ENCODE measurements around the gene ZNF319.

The ZNF319 gene

DNA sequence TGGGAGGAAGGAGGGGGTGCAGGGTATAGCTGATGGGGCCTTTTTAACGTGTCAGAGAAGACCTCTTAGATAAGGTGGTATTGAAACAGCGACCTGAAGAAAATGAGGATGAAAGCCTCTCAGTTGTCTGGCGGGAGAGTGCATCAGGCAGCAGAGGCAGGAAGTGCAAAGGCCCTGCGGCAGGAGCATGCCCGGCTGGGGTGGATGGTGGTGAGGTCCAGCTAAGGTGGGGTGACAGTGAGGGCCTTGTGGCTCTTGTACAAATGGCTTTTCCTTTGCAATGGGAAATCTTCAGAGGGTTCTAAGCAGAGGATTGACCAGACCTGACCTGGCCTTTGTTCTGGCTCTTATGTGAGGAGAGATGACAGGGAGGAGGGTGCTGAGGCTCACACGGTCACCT lies 36.5 kb upstream of the ZNF319 start:
- no peak for DNase-seq

DNA sequence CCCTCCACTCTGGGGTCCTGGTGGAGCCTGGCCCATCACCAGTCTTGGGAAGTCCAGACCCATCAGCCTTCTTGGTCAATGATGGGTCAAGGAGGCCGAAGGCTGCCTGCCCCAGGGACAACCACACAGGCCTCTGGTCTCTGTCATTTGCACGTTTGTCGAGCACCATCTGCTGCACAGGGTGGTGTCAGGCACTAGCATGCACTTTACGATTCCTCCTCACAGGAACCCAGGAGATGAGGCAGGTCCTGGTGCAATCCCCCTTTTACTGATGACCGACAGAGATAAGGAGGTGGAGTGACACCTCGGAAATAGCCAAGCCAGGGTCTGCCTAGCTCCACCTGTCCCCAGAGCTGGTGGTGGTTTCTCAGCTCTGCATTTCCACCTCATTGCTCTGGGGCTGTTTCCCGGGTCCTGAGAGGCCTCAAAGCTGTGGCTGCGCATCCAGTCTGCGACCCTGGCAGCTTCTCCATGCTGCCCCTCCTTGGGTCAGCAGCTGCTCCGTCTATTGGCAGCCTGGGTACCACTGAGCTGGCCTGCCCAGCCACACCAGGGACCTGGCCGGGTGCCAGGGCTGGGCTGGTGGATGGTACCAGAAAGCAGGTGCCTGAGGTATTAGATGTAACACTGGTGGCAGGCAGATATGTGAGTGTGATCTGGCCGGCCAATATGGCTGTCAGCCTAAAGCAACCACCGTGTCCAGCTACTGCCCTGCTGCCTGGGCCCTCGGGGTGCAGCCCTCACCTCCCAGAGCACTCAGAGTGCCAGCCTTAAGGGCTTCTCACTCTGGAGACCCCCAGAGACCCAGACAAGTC lies 35.1 kb upstream of the ZNF319 start:
- no peak for DNase-seq

DNA sequence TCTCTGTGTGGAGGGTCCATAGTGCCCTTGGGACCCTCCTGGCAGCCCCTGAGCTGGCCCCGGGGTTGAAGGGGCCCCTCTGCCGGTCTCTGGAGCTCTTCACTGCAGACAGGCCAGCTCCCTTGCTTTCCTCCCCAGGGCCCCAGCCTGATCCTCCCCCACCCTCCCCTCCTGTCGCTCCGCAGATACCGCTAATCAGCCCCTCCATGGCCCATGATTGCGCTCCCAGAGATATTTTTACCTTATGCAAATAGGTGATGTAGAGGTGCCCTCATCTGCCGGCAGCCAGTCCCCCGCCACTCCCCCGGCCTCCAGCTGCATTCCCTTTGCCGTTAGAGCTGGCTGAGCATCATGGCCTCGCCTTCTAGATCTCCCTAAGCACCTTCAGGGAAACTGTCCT lies 34.3 kb upstream of the ZNF319 start:
- no peak for DNase-seq

DNA sequence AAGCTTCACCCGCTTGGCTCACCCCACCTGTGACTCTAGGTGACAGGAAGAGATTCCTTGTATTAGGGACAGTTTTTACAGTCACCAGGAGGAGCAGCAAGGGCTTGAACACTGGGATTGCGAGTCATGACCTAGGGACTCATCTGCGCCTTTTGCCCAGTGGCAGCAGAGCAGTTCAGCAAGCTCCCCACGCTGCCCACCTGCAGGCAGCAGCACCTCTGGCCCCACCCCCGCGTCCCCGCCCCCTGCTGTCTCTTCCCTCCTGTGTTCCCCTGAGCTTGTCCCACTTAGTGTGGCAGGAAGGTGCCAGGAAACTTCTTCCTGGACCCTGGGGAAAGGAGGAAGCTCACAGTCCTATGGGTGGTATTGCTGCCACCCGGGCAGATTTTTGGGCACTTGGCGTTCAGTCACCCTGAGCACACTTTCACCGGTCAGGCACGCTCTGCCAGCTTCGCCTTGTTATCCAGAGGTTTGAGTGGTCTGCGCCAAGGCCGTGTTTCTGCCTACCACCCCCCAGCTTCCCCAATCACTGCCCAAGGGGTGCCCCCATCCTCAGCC lies 33.7 kb upstream of the ZNF319 start:
- no peak for DNase-seq

DNA sequence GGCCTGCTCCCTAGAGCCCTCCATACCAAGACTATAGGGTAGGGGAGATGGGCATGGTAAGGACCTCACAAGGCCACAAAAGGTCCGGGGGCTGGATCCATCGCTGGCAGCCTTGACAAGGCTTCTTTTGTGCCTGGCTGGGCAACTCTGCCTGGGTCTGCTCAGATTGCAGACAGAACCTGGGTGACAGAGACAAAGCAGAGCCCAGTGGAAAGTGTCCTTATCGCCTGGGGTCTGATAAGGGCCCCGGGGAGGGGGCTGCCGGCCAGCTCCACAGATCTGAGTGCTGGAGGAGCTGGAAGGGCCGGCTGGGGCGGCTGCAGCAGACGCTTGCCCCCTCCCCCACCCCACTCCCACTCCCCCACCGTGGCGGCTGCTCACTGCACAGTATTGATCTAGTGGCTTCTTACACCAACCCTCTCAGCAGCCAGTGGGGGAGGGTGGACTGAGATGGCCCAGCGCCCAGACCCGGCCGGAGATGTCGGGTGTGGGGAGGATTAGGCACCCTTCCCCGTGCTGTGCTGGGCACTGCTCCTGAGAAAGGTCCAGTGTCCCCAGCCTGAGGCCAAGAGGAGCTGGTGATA lies 32.3 kb upstream of the ZNF319 start:
- DNase-seq, result no peak

DNA sequence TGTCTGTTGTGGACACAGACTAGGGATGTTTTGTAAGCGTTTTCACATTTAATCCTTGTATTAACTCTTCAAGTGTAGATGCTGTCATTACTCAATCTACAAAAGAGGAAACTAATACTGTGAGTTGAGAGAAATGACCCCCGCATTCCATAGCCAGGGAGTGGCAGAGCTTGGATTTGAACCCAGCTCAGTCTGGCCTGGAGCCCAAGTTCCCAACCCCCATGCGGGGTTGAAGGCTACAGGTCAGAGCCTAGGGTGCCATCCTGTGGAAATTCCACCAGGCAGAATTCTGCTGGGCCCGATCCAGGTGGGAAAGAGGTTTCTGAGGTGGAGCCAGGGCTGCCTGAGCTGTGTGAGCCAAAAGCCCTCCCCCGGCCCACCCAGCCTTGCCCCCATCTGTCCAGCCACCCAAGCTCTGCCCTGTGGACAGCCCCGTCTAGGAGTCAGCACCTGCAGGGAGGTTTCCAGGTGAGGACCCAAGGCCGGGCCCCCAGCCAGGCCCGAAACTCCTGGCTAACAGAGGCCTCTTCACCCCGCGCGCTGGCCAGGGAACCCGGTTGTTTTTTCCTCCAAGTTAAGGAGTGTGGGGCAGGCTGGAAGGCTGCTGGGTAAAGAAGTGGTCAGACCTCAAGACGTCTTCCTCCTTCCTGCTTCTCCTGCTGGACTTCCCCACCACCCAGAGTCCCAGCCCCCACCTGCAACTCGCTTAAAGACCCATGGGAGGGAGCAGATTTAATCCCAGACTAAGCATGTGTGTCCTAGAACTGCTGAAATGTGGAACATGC lies 30.7 kb upstream of the ZNF319 start:
- DNase-seq, result no peak

DNA sequence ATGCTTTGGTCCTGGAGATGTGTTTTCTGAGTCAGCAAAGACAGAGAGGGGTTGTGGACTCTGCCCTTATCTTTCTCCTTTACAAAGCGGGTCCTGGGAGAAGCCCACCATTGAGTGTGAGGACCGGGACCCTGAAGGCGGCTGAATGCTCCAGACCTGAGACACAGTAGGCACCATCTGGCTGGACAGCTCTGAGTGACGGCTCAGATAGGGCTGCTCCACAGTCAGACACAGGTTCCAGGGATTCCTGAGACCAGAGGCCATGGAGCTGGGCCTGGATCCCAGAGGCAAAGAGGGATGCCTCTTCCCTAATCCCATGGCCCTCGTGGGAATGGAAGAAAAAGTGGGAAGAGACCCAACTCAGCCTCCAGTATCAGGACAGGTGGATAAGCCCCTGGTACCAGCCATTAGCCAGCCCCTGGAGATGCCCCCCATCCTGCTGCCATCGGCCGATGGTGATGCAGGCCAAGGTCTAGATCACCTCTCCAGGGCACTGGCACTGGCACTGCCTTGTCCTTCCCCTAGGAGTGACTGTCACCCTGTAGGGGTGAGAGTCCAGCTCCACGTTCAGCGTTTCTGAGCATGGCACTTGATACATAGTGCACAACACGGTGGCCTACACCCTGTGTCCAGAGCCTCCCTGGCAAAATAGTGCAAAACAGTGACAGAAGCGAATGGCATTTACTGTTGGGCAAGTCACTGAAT lies 29.8 kb upstream of the ZNF319 start:
- DNase-seq, result no peak

DNA sequence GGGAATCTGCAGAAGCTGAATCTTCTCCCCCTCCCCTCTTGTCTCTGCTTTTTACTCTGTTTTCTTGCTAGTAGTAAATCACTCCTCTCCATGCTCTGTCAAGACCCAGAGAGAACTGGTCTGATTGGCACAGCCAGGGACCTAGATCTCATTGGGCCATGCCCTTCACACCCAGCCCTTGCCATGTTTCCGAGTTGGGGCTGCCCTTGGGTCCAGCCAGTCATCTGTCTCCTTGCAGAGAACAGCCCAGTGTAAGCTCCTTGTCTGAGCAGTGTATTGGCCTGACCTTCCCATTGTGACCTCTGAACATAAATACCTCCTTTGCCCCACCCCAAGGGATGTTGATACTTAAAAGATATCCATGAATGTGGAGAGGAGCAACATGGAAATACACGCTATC lies 28.9 kb upstream of the ZNF319 start:
- DNase-seq, result no peak

DNA sequence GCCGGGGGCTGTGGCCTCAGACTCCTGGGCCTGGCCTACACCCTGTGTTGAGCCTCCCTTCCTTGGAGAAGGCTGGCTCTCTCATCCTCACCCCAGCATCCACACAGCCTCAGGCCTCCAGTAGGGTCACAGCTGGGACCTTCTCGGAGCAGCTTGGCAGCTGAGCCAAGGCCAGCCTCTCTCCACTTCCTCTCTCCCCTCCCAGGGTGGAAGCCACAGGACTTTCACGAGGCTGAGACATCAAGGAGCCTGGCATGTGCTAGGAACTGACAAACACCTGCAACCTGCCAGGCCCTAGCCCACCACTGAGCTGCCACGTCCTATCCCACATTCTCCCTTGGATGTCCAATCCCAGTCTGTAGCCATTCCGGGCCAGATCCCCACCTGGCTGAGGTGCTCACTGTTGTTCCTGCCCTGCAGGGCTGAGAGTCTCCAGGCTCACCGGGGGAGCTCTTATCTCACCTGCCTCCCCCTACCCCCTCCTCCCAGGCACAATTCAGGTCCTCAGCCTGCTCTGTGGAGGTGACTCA lies 28.1 kb upstream of the ZNF319 start:
- DNase-seq, result no peak

DNA sequence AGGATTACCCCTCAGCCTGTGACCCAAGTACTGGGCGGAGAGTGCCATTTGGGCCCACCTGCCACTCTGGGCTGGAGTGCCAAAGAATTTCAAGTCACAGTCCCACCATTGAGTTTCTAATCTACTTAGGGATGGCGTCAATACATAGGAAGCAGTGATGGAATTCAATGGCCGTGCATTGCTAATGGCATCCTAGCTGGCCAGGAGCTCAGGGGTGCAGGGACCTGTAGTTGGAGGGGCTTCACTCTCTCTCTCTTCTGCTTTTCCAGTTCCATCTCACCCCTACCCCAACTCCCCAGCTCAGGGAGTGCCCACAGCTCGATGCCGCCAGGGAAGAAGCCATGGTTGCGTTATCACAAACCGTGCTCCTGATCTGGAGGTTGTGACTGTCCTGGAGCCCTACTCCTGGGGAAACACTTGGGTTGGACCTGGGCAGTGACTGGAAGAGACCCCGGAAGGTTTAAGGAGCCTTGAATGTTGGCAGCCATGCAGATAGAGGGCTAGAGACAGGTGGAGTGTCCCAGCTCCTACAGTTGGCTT lies 27.5 kb upstream of the ZNF319 start:
- DNase-seq, result no peak

DNA sequence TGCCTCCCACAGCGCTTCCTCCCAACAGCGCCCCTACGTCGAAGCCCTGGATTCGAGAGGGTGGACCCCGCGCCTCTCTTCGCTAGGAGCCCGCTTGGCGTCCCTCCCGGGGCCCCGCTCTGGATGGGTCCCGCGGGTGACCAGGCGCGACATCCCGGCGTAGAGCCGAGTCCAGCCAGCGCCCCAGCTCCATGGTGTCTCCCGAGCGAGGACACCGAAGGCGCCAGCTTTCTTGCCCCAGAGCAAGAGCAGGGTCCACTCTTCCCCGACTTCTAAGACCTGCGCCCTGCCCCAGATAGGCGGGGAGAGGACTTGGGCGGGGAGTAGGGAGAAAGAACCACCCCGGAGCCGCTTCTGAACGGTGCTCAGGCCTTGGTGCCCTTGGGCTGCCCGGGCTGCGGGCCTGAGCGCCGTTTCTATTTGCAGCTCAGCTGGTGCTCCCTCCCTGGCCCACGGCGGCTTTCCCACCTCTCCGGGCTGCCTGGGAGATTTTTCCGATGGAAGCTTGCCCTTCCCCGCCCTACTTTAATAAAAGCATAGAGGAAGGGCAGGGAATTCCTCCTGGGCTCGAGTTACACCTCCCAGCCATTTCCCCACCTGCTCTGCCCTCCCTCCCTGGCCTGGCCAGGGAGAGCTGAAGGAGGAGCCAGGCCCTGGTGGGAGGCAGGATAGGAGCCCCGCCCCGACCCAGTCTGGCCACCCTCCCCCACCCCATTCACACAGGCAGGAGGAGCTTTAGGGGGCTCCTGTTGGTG lies 26.9 kb upstream of the ZNF319 start:
- no peak for DNase-seq

DNA sequence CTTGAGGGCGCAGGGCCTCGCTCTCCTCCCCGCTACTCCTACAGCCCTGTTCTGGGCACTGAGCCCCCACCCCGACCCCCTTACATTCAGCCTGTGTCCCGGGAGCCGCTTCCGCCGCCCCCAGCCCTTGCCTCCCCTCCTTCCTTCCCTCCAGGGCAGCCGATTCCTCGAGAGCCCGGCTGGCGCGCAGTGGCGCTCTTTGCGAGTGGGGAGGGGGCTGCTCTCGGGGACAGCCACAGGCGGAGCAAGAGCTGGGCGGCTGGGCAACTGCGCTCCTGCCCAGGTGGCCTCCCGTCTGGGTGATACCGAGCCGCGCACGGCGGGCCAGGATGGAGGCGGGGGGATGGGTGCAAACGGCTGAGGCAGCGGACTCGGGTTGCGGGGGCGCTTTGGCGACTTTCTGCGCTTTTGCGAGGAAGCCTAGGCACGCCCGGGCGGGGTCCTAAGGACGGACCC lies 26.3 kb upstream of the ZNF319 start:
- DNase-seq, result no peak

DNA sequence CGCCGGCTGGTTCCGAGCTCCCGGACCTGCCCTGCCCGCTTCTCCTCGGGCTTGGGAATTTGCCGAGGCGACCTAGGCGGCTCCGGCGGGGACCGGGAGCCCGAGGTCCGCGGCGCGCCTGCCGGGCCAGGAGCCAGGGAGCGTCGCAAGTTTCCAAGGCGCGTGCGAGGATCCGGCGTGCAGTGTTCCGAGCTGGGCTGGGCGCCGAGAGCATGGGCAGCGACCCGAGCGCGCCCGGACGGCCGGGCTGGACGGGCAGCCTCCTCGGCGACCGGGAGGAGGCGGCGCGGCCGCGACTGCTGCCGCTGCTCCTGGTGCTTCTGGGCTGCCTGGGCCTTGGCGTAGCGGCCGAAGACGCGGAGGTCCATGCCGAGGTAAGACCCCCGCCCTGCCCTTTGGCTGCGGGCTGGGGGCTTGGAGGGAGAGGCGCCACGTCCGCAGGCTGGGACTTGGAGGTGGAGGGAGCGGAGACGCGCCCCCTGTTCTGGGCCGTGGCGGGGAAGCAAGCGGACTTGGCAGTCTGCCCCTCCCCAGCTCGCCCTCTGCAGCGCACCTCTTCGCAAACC lies 25.8 kb upstream of the ZNF319 start:
- no peak for DNase-seq

DNA sequence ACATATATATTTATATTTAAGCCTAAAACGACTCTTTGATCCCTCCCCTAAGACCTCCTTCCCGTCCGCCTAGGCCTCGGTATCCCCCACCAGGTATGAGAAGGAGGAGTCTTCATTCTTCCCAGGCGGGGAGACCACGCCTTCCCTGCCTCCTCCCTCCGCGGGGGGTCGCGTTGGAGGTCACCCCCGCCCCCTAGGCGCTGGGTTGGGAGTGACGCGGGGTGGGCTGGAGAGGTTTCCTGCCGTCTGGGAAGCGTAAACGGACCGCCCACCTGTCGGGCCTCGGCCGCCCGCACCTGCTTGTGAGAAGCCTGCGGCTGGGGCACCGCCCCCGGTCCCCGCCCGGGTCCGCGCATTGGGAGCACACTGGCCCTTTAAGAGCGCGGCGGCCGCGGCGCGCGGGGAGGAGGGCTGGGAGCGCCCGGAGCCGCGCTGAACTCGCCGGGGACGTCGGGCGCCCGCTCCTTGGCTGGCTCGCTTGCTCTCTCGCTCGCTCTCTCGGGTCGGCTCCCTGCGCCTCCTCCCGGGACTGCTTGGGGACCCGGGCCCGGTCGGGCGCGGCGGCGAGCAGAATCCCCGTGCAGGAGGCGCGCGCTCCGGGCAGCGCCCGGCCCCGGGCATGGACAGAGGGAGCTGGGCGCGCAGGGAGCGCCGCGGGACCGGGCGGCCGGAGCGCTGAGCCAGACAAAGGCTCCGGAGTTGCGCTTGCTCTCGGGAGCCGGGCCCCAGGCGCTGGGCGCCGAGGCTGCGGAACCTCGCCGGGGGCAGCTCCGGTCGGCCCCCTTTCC lies 25.1 kb upstream of the ZNF319 start, which contains the start of gene MMP15:
Gene MMP15, plus strand, starts transcription at position 404 of the 788 bp plus-strand sequence. CDS start 597 bp downstream, outside the sequence.
- peak; percentile 78 for DNase-seq

DNA sequence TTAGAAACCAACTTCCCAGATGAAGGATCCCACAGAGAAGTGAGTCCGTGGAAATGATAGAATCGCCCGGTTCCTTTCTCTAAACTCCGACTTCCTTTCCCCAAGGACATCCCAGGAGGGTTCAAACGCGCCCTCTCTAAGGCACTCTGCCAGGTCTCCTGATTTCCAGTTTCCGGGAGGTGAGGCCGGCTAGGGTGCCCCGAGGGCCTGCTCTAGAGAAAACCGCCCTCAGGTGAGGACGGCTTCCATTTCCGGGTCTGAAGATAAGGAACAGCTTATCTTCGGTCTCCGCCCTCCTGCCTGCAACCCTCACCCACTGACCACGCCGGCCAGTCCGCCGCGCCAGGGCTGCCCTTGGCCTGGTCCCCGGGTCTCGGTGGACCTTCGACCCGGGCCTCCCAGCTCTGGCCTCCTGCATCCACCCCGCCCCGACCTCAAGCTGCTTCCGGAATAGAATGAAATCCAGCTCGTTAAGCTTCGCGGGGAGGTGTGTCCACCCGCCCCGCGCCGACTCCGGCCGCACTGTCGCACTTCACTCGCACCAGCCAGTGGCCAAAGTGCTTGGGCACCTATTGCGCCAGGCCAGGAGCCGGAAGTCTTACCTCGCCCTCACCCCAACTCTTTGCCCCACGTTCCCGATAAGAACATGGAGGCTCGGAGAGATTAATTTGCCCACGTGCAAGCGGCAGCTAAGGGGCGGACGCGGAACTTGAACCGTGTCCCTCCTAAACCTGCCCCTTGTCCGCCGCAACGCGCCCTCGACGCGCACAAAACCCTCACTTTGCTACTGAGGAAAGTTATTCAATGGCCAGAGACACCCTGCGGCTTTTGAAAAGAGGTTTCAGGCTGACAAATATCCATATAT lies 24.2 kb upstream of the ZNF319 start:
- no peak for DNase-seq

DNA sequence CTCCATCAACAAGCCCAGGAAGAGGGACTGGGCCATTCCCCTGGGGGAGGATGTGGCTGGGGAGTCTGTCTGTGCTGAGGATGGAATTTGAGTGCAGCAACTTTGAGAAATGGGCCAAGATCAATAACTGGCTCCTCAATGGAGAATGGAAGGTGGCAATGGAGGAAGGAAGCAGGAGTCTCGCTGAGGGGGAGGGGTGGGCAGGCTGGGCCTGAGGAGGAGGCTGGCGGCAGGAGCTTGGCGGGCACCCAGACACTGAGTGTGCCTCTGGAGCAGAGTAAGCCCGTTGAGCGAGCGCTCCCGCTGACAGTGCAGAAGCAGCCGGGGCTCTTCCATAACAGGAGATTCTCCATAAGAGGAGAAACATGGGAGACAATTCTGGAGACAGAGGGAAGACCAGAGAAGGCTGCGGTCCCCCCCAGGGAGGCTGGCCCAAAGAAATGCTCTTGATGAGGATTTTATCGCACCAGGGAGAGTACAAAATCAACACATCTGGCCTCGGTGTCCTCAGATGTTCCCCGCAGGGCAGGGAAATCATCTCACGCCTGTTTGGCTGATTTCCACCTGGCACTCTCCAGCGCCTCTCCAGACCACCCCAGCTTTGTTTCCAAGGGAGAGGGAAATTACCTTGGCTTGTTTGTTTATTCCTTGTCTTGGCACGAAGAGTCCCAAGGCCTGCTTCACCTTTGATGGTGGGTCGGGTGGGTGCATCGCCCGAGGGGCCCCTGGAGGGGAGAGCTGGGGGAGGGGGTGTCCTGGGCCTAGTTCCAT lies 22.3 kb upstream of the ZNF319 start:
- DNase-seq, result peak; percentile 75

DNA sequence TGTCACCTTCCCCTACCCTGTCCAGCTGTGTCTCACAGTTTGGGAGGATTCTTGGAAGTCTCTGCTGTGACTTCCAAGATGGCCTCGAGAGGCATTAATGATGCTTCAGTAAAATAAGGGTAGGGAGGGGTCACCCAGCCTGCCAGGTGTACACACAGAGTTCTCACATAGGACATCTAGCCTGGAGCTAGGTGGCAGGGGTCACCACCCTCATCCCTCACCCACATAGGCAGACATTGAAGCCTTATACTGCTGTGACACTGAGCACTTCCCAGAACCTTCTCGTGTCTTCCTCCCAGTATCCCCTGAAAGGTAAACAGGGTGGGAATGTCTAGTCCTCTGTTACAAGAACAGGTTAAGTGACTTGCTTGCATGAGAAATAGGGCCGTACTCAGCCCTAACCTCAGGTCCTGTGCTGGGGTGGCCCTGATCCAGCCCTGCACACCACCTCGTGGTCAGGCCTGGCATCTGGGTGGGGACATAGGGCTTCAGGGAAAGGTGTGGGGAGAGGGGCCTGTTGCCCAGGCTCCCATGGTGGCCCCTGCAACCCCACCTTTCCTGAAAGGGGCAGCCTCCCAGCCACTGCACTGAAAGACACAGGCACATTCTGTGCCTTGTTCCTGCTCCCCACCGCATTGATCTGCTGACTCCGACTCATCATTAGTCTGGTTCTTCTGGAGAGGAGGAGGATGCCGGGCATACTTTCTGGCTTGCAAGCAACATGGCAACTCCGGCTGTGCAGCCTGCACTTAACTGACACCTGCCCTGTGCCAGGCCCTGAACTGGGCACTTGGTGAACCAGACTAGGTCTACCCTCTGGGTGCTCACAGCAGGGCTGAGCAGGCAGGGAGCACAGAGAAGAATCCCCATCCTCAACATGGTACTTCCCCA lies 21.4 kb upstream of the ZNF319 start:
- DNase-seq, result no peak
